HepG2 (cell line): ENCODE measurements around the gene GGACT.

Experiments
- MAFK ChIP-seq, 2 experiments: IDR thresholded peaks in 1 of 2; conservative IDR thresholded peaks in 1 of 2; 2 replicates each; pipeline ENCODE4 v1.6.1; 2011; ENCODE audit warnings: improper control_type of control experiment in 2 of 2, low read length in 2 of 2
- NBN ChIP-seq: fragments of 450-650 bp; conservative IDR thresholded peaks from 2 replicates; pipeline ENCODE4 v1.6.1; 2017
- TF ChIP-seq, protein P1 (sequence below): IDR thresholded peaks from 2 replicates; pipeline ENCODE4 v1.6.1; 2012; ENCODE audit warnings: inconsistent platforms
- TF ChIP-seq, protein P2 (sequence below): sonication (generic); formaldehyde crosslinking; IDR thresholded peaks from 2 replicates; pipeline ENCODE4 v1.8.1; 2023; ENCODE audit warnings: mild to moderate bottlenecking, missing genetic modification reagents

DNA sequence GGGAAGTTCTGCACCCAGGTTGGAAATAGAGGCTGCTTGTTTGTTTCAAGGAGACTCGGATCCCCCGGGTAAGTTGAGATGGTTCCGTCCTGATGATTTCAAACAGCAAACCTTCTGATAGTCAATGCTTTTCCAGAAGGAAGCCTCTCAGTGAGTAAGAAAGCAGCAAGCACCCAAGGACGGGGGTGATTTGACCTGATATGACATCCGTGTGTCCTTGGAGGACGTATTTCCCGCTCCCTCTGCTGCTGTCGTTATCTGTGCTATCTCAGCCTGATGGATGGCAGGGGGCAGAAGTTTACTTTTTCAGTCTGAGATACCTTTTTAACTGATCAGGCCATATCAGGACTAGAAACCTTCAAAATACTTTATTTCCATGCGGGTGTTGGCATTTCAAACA lies 5.7 kb upstream of the GGACT start:
- TF ChIP-seq, protein P1, sequence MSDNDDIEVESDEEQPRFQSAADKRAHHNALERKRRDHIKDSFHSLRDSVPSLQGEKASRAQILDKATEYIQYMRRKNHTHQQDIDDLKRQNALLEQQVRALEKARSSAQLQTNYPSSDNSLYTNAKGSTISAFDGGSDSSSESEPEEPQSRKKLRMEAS = no peak
- TF ChIP-seq, protein P2, sequence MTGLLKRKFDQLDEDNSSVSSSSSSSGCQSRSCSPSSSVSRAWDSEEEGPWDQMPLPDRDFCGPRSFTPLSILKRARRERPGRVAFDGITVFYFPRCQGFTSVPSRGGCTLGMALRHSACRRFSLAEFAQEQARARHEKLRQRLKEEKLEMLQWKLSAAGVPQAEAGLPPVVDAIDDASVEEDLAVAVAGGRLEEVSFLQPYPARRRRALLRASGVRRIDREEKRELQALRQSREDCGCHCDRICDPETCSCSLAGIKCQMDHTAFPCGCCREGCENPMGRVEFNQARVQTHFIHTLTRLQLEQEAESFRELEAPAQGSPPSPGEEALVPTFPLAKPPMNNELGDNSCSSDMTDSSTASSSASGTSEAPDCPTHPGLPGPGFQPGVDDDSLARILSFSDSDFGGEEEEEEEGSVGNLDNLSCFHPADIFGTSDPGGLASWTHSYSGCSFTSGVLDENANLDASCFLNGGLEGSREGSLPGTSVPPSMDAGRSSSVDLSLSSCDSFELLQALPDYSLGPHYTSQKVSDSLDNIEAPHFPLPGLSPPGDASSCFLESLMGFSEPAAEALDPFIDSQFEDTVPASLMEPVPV (CRISPR knock-in tag) = no peak
- TF ChIP-seq MAFK (conservative IDR thresholded peaks at IDR 0.05 in 1 of 2, IDR thresholded peaks at IDR 0.05 in 1 of 2; ENCODE audit: low read length in 2 of 2) = no peak
- no peak for TF ChIP-seq NBN
